VCaP (cell line): ENCODE measurements around the gene SECISBP2.

Experiments
- H3K27ac ChIP-seq: fragments of 450-650 bp; 2 replicates; pipeline ENCODE4 v1.5.1; 2017
- TF ChIP-seq, protein P1 (sequence below): fragments of 450-650 bp; conservative IDR thresholded peaks from 2 replicates; pipeline ENCODE4 v1.5.1; 2017; ENCODE audit warnings: mild to moderate bottlenecking, moderate library complexity

The SECISBP2 gene

DNA sequence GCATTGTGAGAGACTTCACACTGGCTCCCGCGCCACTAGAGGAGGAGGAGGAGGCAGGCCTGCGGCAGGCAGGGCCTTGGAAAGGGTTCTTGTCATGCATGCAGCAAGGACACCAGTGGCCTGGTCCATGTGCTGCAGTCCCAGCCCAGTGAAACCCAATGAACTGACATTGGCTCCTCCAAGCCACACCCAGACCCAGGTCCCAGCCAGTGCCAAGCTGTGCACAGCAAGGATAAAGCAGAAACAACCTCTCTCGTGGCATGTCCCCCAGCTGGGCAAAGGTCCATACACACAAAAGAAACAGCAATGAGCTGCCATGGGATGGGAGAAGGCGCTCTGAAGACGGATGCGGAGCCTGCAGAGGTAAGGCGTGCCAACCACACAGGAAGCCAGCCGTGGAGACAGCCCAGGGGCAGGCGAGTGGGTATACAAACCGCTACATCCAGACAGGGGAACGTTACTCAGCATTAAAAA is 90.4 kb downstream of the SECISBP2 start:
- H3K27ac ChIP-seq, result no peak overlapping the region

More for the DNA sequence above, 90.4 kb downstream of the SECISBP2 start:
- TF ChIP-seq, protein P1, sequence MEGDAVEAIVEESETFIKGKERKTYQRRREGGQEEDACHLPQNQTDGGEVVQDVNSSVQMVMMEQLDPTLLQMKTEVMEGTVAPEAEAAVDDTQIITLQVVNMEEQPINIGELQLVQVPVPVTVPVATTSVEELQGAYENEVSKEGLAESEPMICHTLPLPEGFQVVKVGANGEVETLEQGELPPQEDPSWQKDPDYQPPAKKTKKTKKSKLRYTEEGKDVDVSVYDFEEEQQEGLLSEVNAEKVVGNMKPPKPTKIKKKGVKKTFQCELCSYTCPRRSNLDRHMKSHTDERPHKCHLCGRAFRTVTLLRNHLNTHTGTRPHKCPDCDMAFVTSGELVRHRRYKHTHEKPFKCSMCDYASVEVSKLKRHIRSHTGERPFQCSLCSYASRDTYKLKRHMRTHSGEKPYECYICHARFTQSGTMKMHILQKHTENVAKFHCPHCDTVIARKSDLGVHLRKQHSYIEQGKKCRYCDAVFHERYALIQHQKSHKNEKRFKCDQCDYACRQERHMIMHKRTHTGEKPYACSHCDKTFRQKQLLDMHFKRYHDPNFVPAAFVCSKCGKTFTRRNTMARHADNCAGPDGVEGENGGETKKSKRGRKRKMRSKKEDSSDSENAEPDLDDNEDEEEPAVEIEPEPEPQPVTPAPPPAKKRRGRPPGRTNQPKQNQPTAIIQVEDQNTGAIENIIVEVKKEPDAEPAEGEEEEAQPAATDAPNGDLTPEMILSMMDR, result no peak
